ENCODE results near the gene SUCO. TPM values are rescaled to one million over a fixed set of nuclear protein-coding genes. Genes with fewer than 3 reads are reported as not detected.

SUCO gene, protein sequence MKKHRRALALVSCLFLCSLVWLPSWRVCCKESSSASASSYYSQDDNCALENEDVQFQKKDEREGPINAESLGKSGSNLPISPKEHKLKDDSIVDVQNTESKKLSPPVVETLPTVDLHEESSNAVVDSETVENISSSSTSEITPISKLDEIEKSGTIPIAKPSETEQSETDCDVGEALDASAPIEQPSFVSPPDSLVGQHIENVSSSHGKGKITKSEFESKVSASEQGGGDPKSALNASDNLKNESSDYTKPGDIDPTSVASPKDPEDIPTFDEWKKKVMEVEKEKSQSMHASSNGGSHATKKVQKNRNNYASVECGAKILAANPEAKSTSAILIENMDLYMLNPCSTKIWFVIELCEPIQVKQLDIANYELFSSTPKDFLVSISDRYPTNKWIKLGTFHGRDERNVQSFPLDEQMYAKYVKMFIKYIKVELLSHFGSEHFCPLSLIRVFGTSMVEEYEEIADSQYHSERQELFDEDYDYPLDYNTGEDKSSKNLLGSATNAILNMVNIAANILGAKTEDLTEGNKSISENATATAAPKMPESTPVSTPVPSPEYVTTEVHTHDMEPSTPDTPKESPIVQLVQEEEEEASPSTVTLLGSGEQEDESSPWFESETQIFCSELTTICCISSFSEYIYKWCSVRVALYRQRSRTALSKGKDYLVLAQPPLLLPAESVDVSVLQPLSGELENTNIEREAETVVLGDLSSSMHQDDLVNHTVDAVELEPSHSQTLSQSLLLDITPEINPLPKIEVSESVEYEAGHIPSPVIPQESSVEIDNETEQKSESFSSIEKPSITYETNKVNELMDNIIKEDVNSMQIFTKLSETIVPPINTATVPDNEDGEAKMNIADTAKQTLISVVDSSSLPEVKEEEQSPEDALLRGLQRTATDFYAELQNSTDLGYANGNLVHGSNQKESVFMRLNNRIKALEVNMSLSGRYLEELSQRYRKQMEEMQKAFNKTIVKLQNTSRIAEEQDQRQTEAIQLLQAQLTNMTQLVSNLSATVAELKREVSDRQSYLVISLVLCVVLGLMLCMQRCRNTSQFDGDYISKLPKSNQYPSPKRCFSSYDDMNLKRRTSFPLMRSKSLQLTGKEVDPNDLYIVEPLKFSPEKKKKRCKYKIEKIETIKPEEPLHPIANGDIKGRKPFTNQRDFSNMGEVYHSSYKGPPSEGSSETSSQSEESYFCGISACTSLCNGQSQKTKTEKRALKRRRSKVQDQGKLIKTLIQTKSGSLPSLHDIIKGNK (N-terminal part only)
- 51.0 TPM for polyA plus RNA-seq (2013, experiment 1 of 4)
- polyA plus RNA-seq (2013, experiment 2 of 4) = 67.2 TPM
- polyA plus RNA-seq (2013, experiment 3 of 4) = 48.9 TPM
- 54.7 TPM for polyA plus RNA-seq (2013, experiment 4 of 4)

DNA sequence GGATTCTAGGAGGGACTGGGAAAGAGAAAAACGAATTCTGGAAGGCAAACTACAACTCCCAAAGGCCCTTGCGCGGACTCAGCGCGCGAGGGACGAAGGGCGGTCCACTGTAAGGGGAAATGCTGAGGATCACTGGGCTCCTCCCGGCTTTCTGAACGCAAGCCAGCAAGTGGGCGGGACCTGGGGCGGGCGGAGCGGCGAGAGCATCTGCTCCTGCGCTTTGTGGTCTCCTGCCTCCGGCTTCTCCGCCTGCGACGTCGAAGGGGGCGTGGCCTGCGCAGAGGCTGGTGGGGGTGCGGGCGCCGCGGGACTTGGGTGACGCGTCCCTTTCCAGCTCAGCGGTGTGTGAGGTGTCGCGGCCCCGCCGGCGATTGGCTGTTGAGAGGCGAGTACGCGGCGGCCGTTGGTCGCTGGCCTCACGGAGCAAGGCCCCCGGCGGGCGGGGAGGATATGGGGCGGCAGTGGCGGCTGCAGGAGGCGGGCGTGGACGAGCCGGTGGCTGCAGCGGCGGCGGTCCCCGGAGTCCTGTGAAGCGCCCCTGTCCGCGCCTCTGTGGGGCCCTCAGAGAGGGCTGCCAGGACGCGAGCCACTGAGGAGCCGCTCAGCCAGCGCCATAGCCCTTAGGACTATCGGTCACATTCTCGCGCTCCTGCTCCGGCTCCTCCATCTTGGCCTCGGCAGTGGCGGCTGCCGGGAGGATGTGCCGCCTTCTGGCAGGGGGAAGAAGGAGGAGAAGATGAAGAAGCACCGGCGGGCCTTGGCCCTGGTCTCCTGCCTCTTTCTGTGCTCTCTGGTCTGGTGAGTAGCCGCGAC is at the start of gene SUCO:
Gene SUCO, plus strand, starts transcription at position 451 of the 813 bp plus-strand sequence. Its CDS starts 286 bp downstream, at position 737.
- Histone ChIP-seq H3K9me3 (ENCODE audit: control insufficient read depth, low read length) (no peaks in the 10 kb centered on the region), H3K27me3 (ENCODE audit: control insufficient read depth, insufficient read depth, low read length, poor library complexity, severe bottlenecking) (peaks cover 11% of the 10 kb centered on the region), H3K36me3 (ENCODE audit: control insufficient read depth, insufficient read depth, low read length) (no peaks in the 10 kb centered on the region), H3K27ac (ENCODE audit: insufficient read depth, low read depth, low read length, poor library complexity, severe bottlenecking) (peak within 1 kb of the TSS; percentile 97), H3K4me3 (ENCODE audit: insufficient read depth, low read depth, low read length) (peak within 1 kb of the TSS; percentile 86), H3K4me1 (ENCODE audit: control insufficient read depth, insufficient read depth, low read length) (peaks cover 6% of the 10 kb centered on the region)
- 0% methylated on average over 74 of the region's 74 CpGs for WGBS, 2 experiments

DNA sequence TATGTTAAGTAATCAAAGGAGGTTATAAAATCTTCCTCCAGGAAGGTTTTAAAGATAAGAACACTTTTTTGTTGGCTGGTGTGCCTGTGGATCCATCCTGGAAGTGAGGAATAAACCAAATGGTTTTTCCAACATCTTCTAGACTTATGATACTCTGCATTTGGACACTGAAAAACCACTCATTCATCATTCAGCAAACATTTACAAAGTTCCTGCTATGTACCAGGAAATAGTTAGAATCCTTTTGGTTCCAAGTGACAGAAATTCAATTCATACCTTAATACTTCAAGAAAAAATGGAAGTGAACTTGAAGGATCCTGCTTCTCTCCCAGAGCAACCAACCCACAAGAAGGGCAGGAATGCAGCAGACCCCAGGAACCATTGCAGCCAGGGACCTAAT is 49.5 kb upstream of the SUCO start:
- H3K9me3 ChIP-seq (ENCODE audit: control insufficient read depth, low read length) = no peaks in the 10 kb centered on the region
- H3K36me3 ChIP-seq (ENCODE audit: control insufficient read depth, insufficient read depth, low read length) = no peaks in the 10 kb centered on the region
- no peaks in the 10 kb centered on the region for H3K27me3 ChIP-seq (ENCODE audit: control insufficient read depth, insufficient read depth, low read length, poor library complexity, severe bottlenecking)
- H3K4me1 ChIP-seq (ENCODE audit: control insufficient read depth, insufficient read depth, low read length) = no peaks in the 10 kb centered on the region
- H3K4me3 ChIP-seq (ENCODE audit: insufficient read depth, low read depth, low read length) = no peak overlapping the region
- H3K27ac ChIP-seq (ENCODE audit: insufficient read depth, low read depth, low read length, poor library complexity, severe bottlenecking) = no peak overlapping the region

DNA sequence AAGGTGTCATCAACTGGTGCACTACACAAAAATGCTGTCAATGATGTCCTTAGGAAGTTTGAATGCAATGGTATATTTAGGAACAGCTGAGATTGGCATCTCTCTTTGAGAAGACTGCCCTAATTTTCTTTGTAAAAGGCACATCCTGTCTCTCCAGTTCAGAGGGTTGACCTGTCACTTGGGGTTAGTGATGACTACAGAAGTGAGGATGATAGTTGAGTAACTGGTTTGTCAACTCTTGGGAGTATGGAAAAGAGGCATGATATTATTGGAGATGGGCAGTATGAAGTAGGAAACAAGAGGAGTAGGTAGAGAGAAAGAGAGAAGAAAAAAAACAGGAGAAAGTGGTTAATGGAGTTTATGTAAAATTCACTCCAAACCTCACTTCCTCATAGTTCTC is 48.7 kb upstream of the SUCO start:
- H3K9me3 ChIP-seq (ENCODE audit: control insufficient read depth, low read length) = no peaks in the 10 kb centered on the region
- no peak overlapping the region for H3K27ac ChIP-seq (ENCODE audit: insufficient read depth, low read depth, low read length, poor library complexity, severe bottlenecking)
- H3K27me3 ChIP-seq (ENCODE audit: control insufficient read depth, insufficient read depth, low read length, poor library complexity, severe bottlenecking) = no peaks in the 10 kb centered on the region
- H3K36me3 ChIP-seq (ENCODE audit: control insufficient read depth, insufficient read depth, low read length) = no peaks in the 10 kb centered on the region
- H3K4me1 ChIP-seq (ENCODE audit: control insufficient read depth, insufficient read depth, low read length) = no peaks in the 10 kb centered on the region
- no peak overlapping the region for H3K4me3 ChIP-seq (ENCODE audit: insufficient read depth, low read depth, low read length)

DNA sequence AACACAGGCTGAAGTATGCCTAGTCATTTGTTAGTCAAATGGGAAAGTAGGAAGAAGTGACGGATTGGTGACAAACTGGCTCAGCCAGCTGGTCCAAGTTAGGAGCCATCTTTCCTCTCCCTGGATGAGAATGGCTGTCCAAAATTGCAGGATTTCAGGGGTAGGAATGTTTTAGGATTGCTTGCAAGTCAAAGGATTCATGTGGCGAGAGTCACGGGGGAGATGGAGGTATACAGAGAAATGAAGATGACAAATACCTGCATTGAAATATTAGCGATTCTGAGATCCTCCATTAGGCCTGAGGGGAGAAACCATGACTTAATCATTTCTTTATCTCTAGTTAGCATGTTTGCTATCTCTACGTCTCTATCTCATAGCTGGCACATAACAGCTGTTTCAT is 47.3 kb upstream of the SUCO start:
- Histone ChIP-seq H3K4me3 (ENCODE audit: insufficient read depth, low read depth, low read length) (no peak overlapping the region), H3K9me3 (ENCODE audit: control insufficient read depth, low read length) (no peaks in the 10 kb centered on the region), H3K27ac (ENCODE audit: insufficient read depth, low read depth, low read length, poor library complexity, severe bottlenecking) (no peak overlapping the region), H3K27me3 (ENCODE audit: control insufficient read depth, insufficient read depth, low read length, poor library complexity, severe bottlenecking) (no peaks in the 10 kb centered on the region), H3K36me3 (ENCODE audit: control insufficient read depth, insufficient read depth, low read length) (no peaks in the 10 kb centered on the region), H3K4me1 (ENCODE audit: control insufficient read depth, insufficient read depth, low read length) (no peaks in the 10 kb centered on the region)
- WGBS, 2 experiments = 85 to 87% methylated on average over 4 to 5 of the region's 5 CpGs

GRCh38 chr1:172486805-172487454 is 46.0 kb upstream of the SUCO start:
- Histone ChIP-seq H3K27me3 (ENCODE audit: control insufficient read depth, insufficient read depth, low read length, poor library complexity, severe bottlenecking) (no peaks in the 10 kb centered on the region), H3K4me3 (ENCODE audit: insufficient read depth, low read depth, low read length) (no peak overlapping the region), H3K27ac (ENCODE audit: insufficient read depth, low read depth, low read length, poor library complexity, severe bottlenecking) (no peak overlapping the region), H3K36me3 (ENCODE audit: control insufficient read depth, insufficient read depth, low read length) (no peaks in the 10 kb centered on the region), H3K9me3 (ENCODE audit: control insufficient read depth, low read length) (no peaks in the 10 kb centered on the region), H3K4me1 (ENCODE audit: control insufficient read depth, insufficient read depth, low read length) (no peaks in the 10 kb centered on the region)
- 88 to 97% methylated on average over 2 to 3 of the region's 3 CpGs for WGBS, 2 experiments

DNA sequence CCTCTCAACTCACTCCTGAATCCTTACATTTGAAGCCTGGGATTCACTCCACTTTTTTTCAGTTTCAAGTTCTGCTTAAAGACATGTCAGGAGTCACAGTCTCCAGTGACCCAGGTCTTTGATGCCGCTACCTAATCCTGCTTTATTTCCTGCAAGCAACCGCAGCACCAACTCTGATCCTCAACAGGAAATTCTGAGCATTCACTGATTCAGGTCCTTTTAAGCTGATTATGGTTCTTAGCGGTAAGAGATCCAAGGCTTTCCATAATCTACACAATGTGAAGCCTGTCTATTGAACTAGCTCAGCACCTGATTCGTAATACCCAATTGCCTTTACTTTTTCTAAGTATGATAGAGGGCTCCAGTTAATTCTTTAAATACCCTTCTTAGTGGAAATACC is 45.4 kb upstream of the SUCO start:
- Histone ChIP-seq H3K9me3 (ENCODE audit: control insufficient read depth, low read length) (no peaks in the 10 kb centered on the region), H3K4me1 (ENCODE audit: control insufficient read depth, insufficient read depth, low read length) (no peaks in the 10 kb centered on the region), H3K36me3 (ENCODE audit: control insufficient read depth, insufficient read depth, low read length) (no peaks in the 10 kb centered on the region), H3K4me3 (ENCODE audit: insufficient read depth, low read depth, low read length) (no peak overlapping the region), H3K27ac (ENCODE audit: insufficient read depth, low read depth, low read length, poor library complexity, severe bottlenecking) (no peak overlapping the region), H3K27me3 (ENCODE audit: control insufficient read depth, insufficient read depth, low read length, poor library complexity, severe bottlenecking) (no peaks in the 10 kb centered on the region)
- 64 to 73% methylated on average over 4 of the region's 4 CpGs for WGBS, 2 experiments

GRCh38 chr1:172488393-172488792 is 44.6 kb upstream of the SUCO start:
- Histone ChIP-seq H3K27me3 (ENCODE audit: control insufficient read depth, insufficient read depth, low read length, poor library complexity, severe bottlenecking) (no peaks in the 10 kb centered on the region), H3K9me3 (ENCODE audit: control insufficient read depth, low read length) (no peaks in the 10 kb centered on the region), H3K27ac (ENCODE audit: insufficient read depth, low read depth, low read length, poor library complexity, severe bottlenecking) (no peak overlapping the region), H3K36me3 (ENCODE audit: control insufficient read depth, insufficient read depth, low read length) (no peaks in the 10 kb centered on the region), H3K4me3 (ENCODE audit: insufficient read depth, low read depth, low read length) (no peak overlapping the region), H3K4me1 (ENCODE audit: control insufficient read depth, insufficient read depth, low read length) (no peaks in the 10 kb centered on the region)
- 85 to 94% methylated on average over 3 of the region's 3 CpGs for WGBS, 2 experiments

- no peaks in the 10 kb centered on the region for H3K27me3 ChIP-seq (ENCODE audit: control insufficient read depth, insufficient read depth, low read length, poor library complexity, severe bottlenecking)
- H3K9me3 ChIP-seq (ENCODE audit: control insufficient read depth, low read length) = no peaks in the 10 kb centered on the region
- H3K4me1 ChIP-seq (ENCODE audit: control insufficient read depth, insufficient read depth, low read length) = no peaks in the 10 kb centered on the region
- WGBS, 2 experiments = 91 to 92% methylated on average over 3 of the region's 3 CpGs
- no peaks in the 10 kb centered on the region for H3K36me3 ChIP-seq (ENCODE audit: control insufficient read depth, insufficient read depth, low read length)
- no peak overlapping the region for H3K27ac ChIP-seq (ENCODE audit: insufficient read depth, low read depth, low read length, poor library complexity, severe bottlenecking)
- no peak overlapping the region for H3K4me3 ChIP-seq (ENCODE audit: insufficient read depth, low read depth, low read length)
Observed at GRCh38 chr1:172489847-172490246, 43.1 kb upstream of the SUCO start.

DNA sequence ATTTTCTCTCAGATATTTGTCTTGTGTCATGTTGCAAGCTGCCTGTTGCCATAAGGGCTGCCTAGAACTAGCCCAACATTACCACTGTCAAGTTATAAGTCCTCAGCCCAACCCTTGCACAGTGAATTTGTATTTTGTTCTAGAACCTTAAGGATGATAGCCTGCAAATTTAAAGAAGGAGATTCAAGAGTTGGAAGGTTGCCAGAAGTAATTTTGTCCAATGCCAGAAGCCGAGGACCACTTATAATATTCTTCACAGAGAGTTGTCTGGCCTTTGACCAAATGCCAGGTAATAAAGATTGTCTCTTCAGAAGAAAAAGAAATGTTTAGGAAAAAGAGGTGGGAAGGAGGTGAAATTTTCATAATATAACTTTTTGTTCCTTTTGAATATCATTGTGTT is 40.5 kb upstream of the SUCO start:
- H3K9me3 ChIP-seq (ENCODE audit: control insufficient read depth, low read length) = no peaks in the 10 kb centered on the region
- 95 to 100% methylated on average over 1 of the region's 1 CpG for WGBS, 2 experiments
- peaks cover 8% of the 10 kb centered on the region for H3K4me1 ChIP-seq (ENCODE audit: control insufficient read depth, insufficient read depth, low read length)
- no peaks in the 10 kb centered on the region for H3K36me3 ChIP-seq (ENCODE audit: control insufficient read depth, insufficient read depth, low read length)
- H3K27me3 ChIP-seq (ENCODE audit: control insufficient read depth, insufficient read depth, low read length, poor library complexity, severe bottlenecking) = no peaks in the 10 kb centered on the region
- H3K27ac ChIP-seq (ENCODE audit: insufficient read depth, low read depth, low read length, poor library complexity, severe bottlenecking) = no peak overlapping the region
- H3K4me3 ChIP-seq (ENCODE audit: insufficient read depth, low read depth, low read length) = no peak overlapping the region
